Measurements from ENCODE around the gene HSPD1.

HSPD1 gene

DNA sequence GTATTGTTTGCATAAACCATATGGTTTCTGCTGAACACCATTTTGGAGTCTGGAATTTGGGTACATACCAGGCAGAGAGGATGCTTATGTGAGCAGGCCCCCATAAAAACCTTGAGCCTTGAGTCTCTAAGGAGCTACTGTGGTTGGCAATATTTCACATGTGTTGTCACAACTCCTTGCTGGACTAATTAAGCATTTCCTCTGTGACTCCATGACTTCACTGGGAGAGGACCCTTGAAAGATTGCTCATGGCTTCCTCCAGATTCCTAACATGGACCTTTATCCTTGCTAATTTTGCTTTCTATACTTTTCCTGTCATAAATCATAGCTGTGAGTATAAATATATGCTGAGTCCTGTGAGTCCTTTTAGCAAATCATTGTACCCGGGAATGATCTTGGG is 53.9 kb downstream of the HSPD1 start:
- Histone ChIP-seq H3K4me1 (ENCODE audit: control insufficient read depth, insufficient read depth, low read length) (no peaks in the 10 kb centered on the region), H3K36me3 (ENCODE audit: control insufficient read depth, insufficient read depth, low read length) (no peaks in the 10 kb centered on the region), H3K9me3 (ENCODE audit: control insufficient read depth, insufficient read depth, low read length) (no peaks in the 10 kb centered on the region), H3K27me3 (ENCODE audit: control insufficient read depth, insufficient read depth, low read length) (no peaks in the 10 kb centered on the region), H3K4me3 (ENCODE audit: low read length) (no peak overlapping the region), H3K27ac (ENCODE audit: low read length) (no peak overlapping the region)
- DNase-seq (ENCODE audit: low read depth, low spot score), result no peak
- no CpG with 5 or more reads among the region's 1 CpG for WGBS (ENCODE audit: insufficient coverage, insufficient read length)

DNA sequence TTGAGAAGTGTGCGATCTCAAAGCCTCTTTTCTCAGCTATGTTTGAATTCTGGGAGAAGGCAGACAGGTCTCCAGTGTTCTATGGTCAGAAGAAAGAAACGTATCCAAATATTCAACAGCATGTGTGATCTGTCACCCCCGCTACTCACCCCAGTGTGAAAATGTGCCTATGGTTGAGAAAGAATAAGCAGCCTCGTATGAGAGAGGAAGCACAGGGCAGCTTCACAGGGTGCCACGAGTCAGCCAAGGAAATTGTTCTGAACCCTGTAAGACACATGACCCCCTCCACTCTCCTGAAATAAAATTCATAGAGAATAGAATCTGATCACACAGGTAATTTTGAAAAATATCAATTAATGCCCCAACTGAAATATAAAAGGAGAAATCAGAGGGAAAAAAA is 56.8 kb downstream of the HSPD1 start:
- DNase-seq (ENCODE audit: low read depth, low spot score), result no peak
- no peak overlapping the region for H3K4me3 ChIP-seq (ENCODE audit: low read length)
- H3K27me3 ChIP-seq (ENCODE audit: control insufficient read depth, insufficient read depth, low read length), result no peaks in the 10 kb centered on the region
- H3K27ac ChIP-seq (ENCODE audit: low read length), result no peak overlapping the region
- no peaks in the 10 kb centered on the region for H3K9me3 ChIP-seq (ENCODE audit: control insufficient read depth, insufficient read depth, low read length)
- H3K4me1 ChIP-seq (ENCODE audit: control insufficient read depth, insufficient read depth, low read length), result no peaks in the 10 kb centered on the region
- no peaks in the 10 kb centered on the region for H3K36me3 ChIP-seq (ENCODE audit: control insufficient read depth, insufficient read depth, low read length)
- no CpG with 5 or more reads among the region's 5 CpGs for WGBS (ENCODE audit: insufficient coverage, insufficient read length)

DNA sequence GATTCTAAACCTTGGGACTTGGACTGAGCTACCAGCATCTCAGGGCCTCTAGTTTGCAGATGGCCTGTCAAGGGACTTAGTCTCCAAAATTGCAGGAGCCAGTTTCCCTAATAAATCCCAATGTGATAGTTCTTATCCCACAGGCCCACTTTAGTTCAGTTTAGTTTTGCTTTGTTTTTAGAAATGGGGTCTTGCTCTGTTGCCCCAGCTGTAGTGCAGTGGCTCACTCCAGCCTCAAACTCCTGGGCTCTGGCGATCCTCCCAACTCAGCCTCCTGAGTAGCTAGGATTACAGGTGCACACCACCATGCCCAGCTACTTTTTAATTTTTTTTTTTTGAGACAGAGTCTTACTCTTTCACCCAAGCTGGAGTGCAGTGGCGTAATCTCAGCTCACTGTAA is 62.3 kb downstream of the HSPD1 start:
- H3K27ac ChIP-seq (ENCODE audit: low read length), result no peak overlapping the region
- H3K27me3 ChIP-seq (ENCODE audit: control insufficient read depth, insufficient read depth, low read length), result no peaks in the 10 kb centered on the region
- no CpG with 5 or more reads among the region's 2 CpGs for WGBS (ENCODE audit: insufficient coverage, insufficient read length)
- H3K36me3 ChIP-seq (ENCODE audit: control insufficient read depth, insufficient read depth, low read length), result no peaks in the 10 kb centered on the region
- no peak overlapping the region for H3K4me3 ChIP-seq (ENCODE audit: low read length)
- H3K9me3 ChIP-seq (ENCODE audit: control insufficient read depth, insufficient read depth, low read length), result no peaks in the 10 kb centered on the region
- no peaks in the 10 kb centered on the region; the same call in 1 of the 2 replicates for H3K4me1 ChIP-seq (ENCODE audit: control insufficient read depth, insufficient read depth, low read length)
- no peak for DNase-seq (ENCODE audit: low read depth, low spot score)
